VCaP (cell line): ENCODE measurements around the gene URI1.
A peak's percentile ranks its signal among the peaks of the same experiment; 100 is the strongest.

Source experiments
- H3K27ac ChIP-seq: fragments of 450-650 bp; 2 replicates; pipeline ENCODE4 v1.5.1; 2017
- TF ChIP-seq, protein P1 (sequence below): fragments of 450-650 bp; conservative IDR thresholded peaks from 2 replicates; pipeline ENCODE4 v1.5.1; 2017; ENCODE audit warnings: mild to moderate bottlenecking, moderate library complexity

Gene URI1

GRCh38 chr19:29964171-29964570, 22.1 kb downstream of the URI1 start:
- H3K27ac ChIP-seq: peak overlapping the region; percentile 25
- TF ChIP-seq, protein P1, sequence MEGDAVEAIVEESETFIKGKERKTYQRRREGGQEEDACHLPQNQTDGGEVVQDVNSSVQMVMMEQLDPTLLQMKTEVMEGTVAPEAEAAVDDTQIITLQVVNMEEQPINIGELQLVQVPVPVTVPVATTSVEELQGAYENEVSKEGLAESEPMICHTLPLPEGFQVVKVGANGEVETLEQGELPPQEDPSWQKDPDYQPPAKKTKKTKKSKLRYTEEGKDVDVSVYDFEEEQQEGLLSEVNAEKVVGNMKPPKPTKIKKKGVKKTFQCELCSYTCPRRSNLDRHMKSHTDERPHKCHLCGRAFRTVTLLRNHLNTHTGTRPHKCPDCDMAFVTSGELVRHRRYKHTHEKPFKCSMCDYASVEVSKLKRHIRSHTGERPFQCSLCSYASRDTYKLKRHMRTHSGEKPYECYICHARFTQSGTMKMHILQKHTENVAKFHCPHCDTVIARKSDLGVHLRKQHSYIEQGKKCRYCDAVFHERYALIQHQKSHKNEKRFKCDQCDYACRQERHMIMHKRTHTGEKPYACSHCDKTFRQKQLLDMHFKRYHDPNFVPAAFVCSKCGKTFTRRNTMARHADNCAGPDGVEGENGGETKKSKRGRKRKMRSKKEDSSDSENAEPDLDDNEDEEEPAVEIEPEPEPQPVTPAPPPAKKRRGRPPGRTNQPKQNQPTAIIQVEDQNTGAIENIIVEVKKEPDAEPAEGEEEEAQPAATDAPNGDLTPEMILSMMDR: no peak

DNA sequence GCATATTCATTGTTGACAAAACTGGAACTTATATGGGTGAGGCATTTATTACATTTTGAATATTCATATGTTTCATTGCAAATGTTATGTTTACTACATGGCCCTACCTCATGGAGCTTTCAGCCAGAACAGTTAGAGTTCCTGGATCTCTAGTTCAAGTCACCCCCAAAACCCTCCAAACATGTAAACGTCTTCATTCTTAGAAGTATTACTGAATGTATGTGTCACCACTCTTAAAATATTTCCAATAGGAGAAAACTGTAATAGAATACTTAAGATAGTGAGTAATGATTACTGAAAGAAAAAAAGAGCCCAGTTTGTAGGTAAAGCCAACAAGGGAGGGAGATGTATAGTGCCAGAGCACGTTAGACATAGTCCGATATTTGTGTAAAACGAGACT, 23.5 kb downstream of the URI1 start:
- TF ChIP-seq, protein P1: no peak
- H3K27ac ChIP-seq: no peak overlapping the region

DNA sequence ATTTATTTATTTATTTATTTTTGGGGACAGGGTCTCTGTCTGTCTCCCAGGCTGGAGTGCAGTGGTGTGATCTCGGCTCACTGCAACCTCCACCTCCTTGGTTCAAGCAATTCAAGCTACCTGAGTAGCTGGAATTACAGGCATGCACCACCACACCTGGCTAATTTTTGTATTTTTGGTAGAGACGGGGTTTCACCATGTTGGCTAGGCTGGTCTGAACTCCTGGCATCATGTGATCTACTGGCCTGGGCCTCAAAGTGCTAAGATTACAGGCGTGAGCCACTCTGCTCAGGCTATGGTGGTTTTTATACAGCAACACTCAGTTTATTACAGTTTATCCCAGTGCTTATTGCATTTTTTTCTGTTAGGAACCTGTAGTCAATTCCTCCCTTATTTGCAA, 24.1 kb downstream of the URI1 start:
- 0 out of 2 replicates have a peak overlapping the region, but pooled peaks have one; percentile 5 for H3K27ac ChIP-seq

- H3K27ac ChIP-seq: peak overlapping the region; percentile 5; the same call in 1 of the 2 replicates
- TF ChIP-seq, protein P1: peak; percentile 73
Measured at GRCh38 chr19:29966588-29967249, 24.7 kb downstream of the URI1 start.

DNA sequence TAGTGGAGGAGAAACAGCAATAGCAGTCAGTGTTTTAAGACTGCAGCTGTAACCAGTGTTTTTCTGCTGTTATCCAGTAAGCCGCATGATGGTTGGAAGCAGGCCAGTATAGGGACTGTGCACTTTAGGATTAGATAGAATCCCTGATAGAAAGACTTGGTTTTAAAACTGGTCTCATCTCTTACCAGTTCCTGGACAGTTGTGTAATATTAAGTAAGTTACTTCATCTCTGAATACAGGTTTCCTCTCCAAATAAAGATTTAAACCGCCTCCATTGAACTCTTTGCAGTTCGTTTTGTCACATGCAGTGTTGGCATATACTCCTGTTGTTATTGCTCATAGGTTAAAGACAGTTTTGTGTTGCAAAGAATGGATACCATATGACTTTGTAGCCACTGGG, 25.6 kb downstream of the URI1 start:
- H3K27ac ChIP-seq: peak overlapping the region; percentile 5
- TF ChIP-seq, protein P1: no peak

DNA sequence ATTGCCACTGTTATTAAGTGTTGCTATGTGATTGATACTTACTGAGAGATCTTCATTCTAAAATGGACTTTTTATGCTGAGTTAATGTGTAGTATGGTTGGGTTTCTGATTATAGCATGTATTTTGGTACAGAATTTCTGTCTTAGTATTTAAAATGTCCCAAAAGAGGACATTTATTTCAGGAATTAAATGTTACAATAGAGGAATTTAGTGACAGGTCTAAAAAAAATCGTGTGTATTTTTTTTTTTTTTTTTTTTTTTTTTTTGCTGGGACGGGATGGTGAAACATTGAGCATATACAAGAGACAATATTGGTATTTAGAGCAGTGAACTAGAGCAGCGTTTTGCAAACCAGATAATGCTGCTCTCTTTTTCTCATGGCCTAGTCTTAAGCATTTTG, 27.9 kb downstream of the URI1 start:
- TF ChIP-seq, protein P1: no peak
- H3K27ac ChIP-seq: no peak overlapping the region

- TF ChIP-seq, protein P1: no peak
- H3K27ac ChIP-seq: no peak overlapping the region
Measured at GRCh38 chr19:29971002-29971401, 29.0 kb downstream of the URI1 start.

DNA sequence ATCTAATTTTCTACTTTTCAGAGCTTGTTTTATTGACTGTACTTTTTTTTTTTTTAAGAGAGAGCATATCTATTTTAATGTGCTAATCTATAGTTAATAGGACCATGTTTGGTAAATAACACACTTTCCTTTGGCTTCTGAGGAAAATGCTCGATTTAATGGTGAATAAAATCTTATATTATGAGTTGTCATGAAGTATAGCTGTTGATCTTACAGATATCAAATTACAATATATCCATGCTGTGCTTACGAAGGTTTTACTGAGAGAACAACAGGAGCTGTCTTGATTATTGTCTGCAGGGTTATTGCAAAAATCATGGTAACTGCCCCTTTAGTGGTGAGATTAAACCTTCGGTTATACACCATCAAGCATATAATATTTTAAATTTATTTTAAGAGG, 29.6 kb downstream of the URI1 start:
- TF ChIP-seq, protein P1: no peak

More for the DNA sequence above, 29.6 kb downstream of the URI1 start:
- H3K27ac ChIP-seq: no peak overlapping the region
